ENCODE measurements around the gene KRI1. TPM values are rescaled to one million over a fixed set of nuclear protein-coding genes. Genes with fewer than 3 reads are reported as not detected.

The KRI1 gene
- total and polyA plus RNA-seq, 3 experiments from 2014 or later, result 45.7 to 64.5 (median 61.6) TPM

- peaks cover 6 to 16% (median 15%) of the 10 kb centered on the region in 3 donors for H3K36me3 Mint-ChIP-seq
- Histone ChIP-seq H3K9me3 (ENCODE audit: low read length) (no peaks in the 10 kb centered on the region), H3K27ac (ENCODE audit: low read depth, low read length) (peak overlapping the region; percentile 66), H3K4me1 (ENCODE audit: insufficient read depth, low read length) (peaks cover 32% of the 10 kb centered on the region), H3K27me3 (ENCODE audit: insufficient read depth, low read length, poor library complexity, severe bottlenecking) (peaks cover 29% of the 10 kb centered on the region), H3K36me3 (ENCODE audit: insufficient read depth, low read length) (no peaks in the 10 kb centered on the region), H3K4me3 (ENCODE audit: low read length) (peak overlapping the region; percentile 67)
- no peaks in the 10 kb centered on the region for H3K9me3 Mint-ChIP-seq
- H3K27me3 Mint-ChIP-seq, result peaks cover 38 to 43% of the 10 kb centered on the region in 2 donors
- POLR2A ChIA-PET, result interaction anchor here (0.6 to 1.6 kb wide), 5 partner anchors 13 to 50 kb away, joined by 3 to 8 read pairs (median 4); partner anchors contain the start of genes KEAP1 and KRI1
- peaks cover 40 to 60% (median 50%) of the 10 kb centered on the region in 3 donors for H3K4me1 Mint-ChIP-seq
- DNase-seq, result peak in 1 of 5 donors; percentile 56
- H3K4me3 Mint-ChIP-seq, result peak overlapping the region; percentile 84 to 100 (median 90)
- peak overlapping the region; percentile 69 to 98 (median 94) for H3K27ac Mint-ChIP-seq
- CTCF ChIA-PET, result interaction anchor here (0.8 to 2.4 kb wide), 4 partner anchors 9 to 37 kb away, joined by 3 to 5 read pairs (median 4); no protein-coding TSS in a partner anchor
Measured at GRCh38 chr19:10516671-10517286, 49.0 kb downstream of the KRI1 start.

GRCh38 chr19:10516064-10516385 is 49.8 kb downstream of the KRI1 start:
- H3K9me3 Mint-ChIP-seq, result no peaks in the 10 kb centered on the region
- Histone ChIP-seq H3K4me1 (ENCODE audit: insufficient read depth, low read length) (peaks cover 32% of the 10 kb centered on the region), H3K27me3 (ENCODE audit: insufficient read depth, low read length, poor library complexity, severe bottlenecking) (peaks cover 29% of the 10 kb centered on the region), H3K27ac (ENCODE audit: low read depth, low read length) (peak overlapping the region; percentile 66), H3K4me3 (ENCODE audit: low read length) (peak overlapping the region; percentile 67), H3K36me3 (ENCODE audit: insufficient read depth, low read length) (no peaks in the 10 kb centered on the region), H3K9me3 (ENCODE audit: low read length) (no peaks in the 10 kb centered on the region)
- ChIA-PET POLR2A (interaction anchor here (0.6 kb wide), 2 partner anchors 27 to 50 kb away, joined by 3 read pairs; no protein-coding TSS in a partner anchor), CTCF (interaction anchor here (0.7 to 2.4 kb wide), 3 partner anchors 24 to 58 kb away, joined by 3 to 5 read pairs (median 4); no protein-coding TSS in a partner anchor)
- H3K36me3 Mint-ChIP-seq, result peaks cover 6 to 16% (median 15%) of the 10 kb centered on the region in 3 donors
- H3K4me3 Mint-ChIP-seq, result peak overlapping the region; percentile 84 to 100 (median 90)
- peak in 4 of 5 donors; percentile 46 to 70 (median 60) for DNase-seq
- peaks cover 38 to 43% of the 10 kb centered on the region in 2 donors for H3K27me3 Mint-ChIP-seq
- H3K4me1 Mint-ChIP-seq, result peaks cover 40 to 59% (median 50%) of the 10 kb centered on the region in 3 donors
- peak overlapping the region; percentile 75 to 98 (median 94) for H3K27ac Mint-ChIP-seq

GRCh38 chr19:10514211-10515145 is 51.3 kb downstream of the KRI1 start:
- peak overlapping the region; percentile 76 to 98 (median 94) for H3K27ac Mint-ChIP-seq
- H3K27me3 ChIP-seq (ENCODE audit: insufficient read depth, low read length, poor library complexity, severe bottlenecking), result peaks cover 29% of the 10 kb centered on the region
- ChIA-PET CTCF (interaction anchor here (2.4 kb wide), 1 partner anchor 22 kb away, joined by 5 read pairs; no protein-coding TSS in a partner anchor), POLR2A (no interaction called here)
- peaks cover 6 to 16% (median 15%) of the 10 kb centered on the region in 3 donors for H3K36me3 Mint-ChIP-seq
- no peak overlapping the region for H3K4me3 ChIP-seq (ENCODE audit: low read length)
- H3K4me3 Mint-ChIP-seq, result peak overlapping the region; percentile 84 to 100 (median 90)
- H3K36me3 ChIP-seq (ENCODE audit: insufficient read depth, low read length), result no peaks in the 10 kb centered on the region
- H3K4me1 Mint-ChIP-seq, result peaks cover 40 to 60% (median 46%) of the 10 kb centered on the region in 3 donors
- H3K27ac ChIP-seq (ENCODE audit: low read depth, low read length), result peak overlapping the region; percentile 16
- DNase-seq, result peak; percentile 37 to 64 (median 43)
- peaks cover 36% of the 10 kb centered on the region for H3K4me1 ChIP-seq (ENCODE audit: insufficient read depth, low read length)
- H3K27me3 Mint-ChIP-seq, result peaks cover 35 to 42% of the 10 kb centered on the region in 2 donors
- H3K9me3 Mint-ChIP-seq, result no peaks in the 10 kb centered on the region
- H3K9me3 ChIP-seq (ENCODE audit: low read length), result no peaks in the 10 kb centered on the region

DNA sequence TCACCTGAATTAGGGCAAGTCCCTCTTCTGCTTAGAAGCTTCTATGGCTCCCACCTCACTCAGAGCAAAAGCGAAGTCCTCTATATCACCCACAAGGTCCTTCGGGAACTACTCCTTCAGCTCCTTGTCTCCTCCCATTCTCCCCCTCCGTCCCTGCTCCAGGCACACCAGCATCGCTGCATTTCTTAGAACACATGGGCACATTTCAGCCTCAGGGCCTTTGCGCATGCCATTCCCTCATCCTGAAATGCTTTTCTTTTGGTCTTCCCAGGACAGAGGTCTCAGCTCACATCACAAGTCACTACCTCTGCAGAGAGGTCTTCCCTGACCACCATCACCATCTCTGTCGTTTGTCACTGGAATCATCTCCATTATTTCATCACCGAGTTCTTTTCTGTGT is 52.6 kb downstream of the KRI1 start:
- Histone ChIP-seq H3K9me3 (ENCODE audit: low read length) (no peaks in the 10 kb centered on the region), H3K4me3 (ENCODE audit: low read length) (no peak overlapping the region), H3K27ac (ENCODE audit: low read depth, low read length) (no peak overlapping the region), H3K27me3 (ENCODE audit: insufficient read depth, low read length, poor library complexity, severe bottlenecking) (peaks cover 21% of the 10 kb centered on the region), H3K4me1 (ENCODE audit: insufficient read depth, low read length) (peaks cover 31% of the 10 kb centered on the region), H3K36me3 (ENCODE audit: insufficient read depth, low read length) (no peaks in the 10 kb centered on the region)
- Mint-ChIP-seq H3K36me3 (peaks cover 6 to 16% (median 15%) of the 10 kb centered on the region in 3 donors), H3K4me3 (peak overlapping the region; percentile 22 to 71 (median 66)), H3K9me3 (no peaks in the 10 kb centered on the region), H3K4me1 (peaks cover 35 to 59% (median 46%) of the 10 kb centered on the region in 3 donors), H3K27me3 (peaks cover 24 to 33% of the 10 kb centered on the region in 2 donors), H3K27ac (peak overlapping the region in 7 of 8 donors; percentile 45 to 93 (median 77))
- POLR2A ChIA-PET, result no interaction called here
- no peak for DNase-seq
- CTCF ChIA-PET, result interaction anchor here (0.9 to 3.4 kb wide), 3 partner anchors 25 to 59 kb away, joined by 3 to 8 read pairs (median 4); no protein-coding TSS in a partner anchor

DNA sequence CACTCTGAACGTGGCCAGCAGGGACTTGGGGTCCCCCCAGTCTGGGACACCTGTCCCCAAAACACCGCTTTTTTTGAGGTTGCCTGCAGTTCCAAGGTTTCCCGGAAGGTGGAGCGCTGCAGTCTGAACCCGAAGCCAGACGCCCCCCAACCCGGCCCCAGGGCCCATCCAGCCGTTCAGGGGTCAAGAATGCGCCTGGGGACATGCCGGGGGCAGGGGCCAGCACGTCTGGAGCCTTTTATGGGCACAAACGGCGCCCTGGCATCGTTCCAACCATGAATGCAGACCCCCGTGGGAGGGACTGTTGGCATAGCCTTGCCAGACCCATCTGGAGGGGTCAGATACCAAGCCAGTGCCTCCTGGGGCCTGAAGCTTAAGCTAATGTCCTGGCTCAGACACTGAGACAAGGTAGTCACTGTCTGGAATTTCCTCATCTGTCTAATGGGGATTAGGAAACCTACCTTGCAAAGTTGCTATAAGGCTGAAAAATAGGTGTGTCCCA is 55.5 kb downstream of the KRI1 start:
- Histone ChIP-seq H3K9me3 (ENCODE audit: low read length) (no peaks in the 10 kb centered on the region), H3K4me3 (ENCODE audit: low read length) (no peak overlapping the region), H3K4me1 (ENCODE audit: insufficient read depth, low read length) (peaks cover 29% of the 10 kb centered on the region), H3K27me3 (ENCODE audit: insufficient read depth, low read length, poor library complexity, severe bottlenecking) (peaks cover 14% of the 10 kb centered on the region), H3K36me3 (ENCODE audit: insufficient read depth, low read length) (no peaks in the 10 kb centered on the region), H3K27ac (ENCODE audit: low read depth, low read length) (no peak overlapping the region)
- no peaks in the 10 kb centered on the region for H3K9me3 Mint-ChIP-seq
- peak overlapping the region in 6 of 8 donors; percentile 30 to 93 (median 82) for H3K27ac Mint-ChIP-seq
- peak in 4 of 5 donors; percentile 41 to 73 (median 56) for DNase-seq
- H3K4me1 Mint-ChIP-seq, result peaks cover 29 to 51% (median 36%) of the 10 kb centered on the region in 3 donors
- H3K27me3 Mint-ChIP-seq, result peaks cover 8 to 18% of the 10 kb centered on the region in 2 donors
- peak overlapping the region in 3 of 7 donors; percentile 48 to 82 (median 58) for H3K4me3 Mint-ChIP-seq
- ChIA-PET CTCF (interaction anchor here (0.6 to 4.5 kb wide), 8 partner anchors 22 to 71 kb away, joined by 3 to 18 read pairs (median 4); no protein-coding TSS in a partner anchor), POLR2A (no interaction called here)
- H3K36me3 Mint-ChIP-seq, result peaks cover 3 to 12% (median 8%) of the 10 kb centered on the region in 3 donors

GRCh38 chr19:10508707-10509106 is 57.1 kb downstream of the KRI1 start:
- Histone ChIP-seq H3K36me3 (ENCODE audit: insufficient read depth, low read length) (no peaks in the 10 kb centered on the region), H3K9me3 (ENCODE audit: low read length) (no peaks in the 10 kb centered on the region), H3K27me3 (ENCODE audit: insufficient read depth, low read length, poor library complexity, severe bottlenecking) (peaks cover 8% of the 10 kb centered on the region), H3K4me3 (ENCODE audit: low read length) (no peak overlapping the region), H3K4me1 (ENCODE audit: insufficient read depth, low read length) (peaks cover 26% of the 10 kb centered on the region), H3K27ac (ENCODE audit: low read depth, low read length) (no peak overlapping the region)
- ChIA-PET POLR2A (interaction anchor here (0.9 kb wide), 1 partner anchor 11 kb away, joined by 3 read pairs; no protein-coding TSS in a partner anchor), CTCF (interaction anchor here (0.6 to 4.5 kb wide), 7 partner anchors 14 to 191 kb away, joined by 3 to 18 read pairs (median 5); no protein-coding TSS in a partner anchor)
- peaks cover 8 to 9% of the 10 kb centered on the region in 2 donors for H3K27me3 Mint-ChIP-seq
- peaks cover 3 to 8% (median 7%) of the 10 kb centered on the region in 3 donors for H3K36me3 Mint-ChIP-seq
- H3K27ac Mint-ChIP-seq, result peak overlapping the region in 7 of 8 donors; percentile 23 to 89 (median 82)
- H3K4me1 Mint-ChIP-seq, result peaks cover 27 to 40% (median 34%) of the 10 kb centered on the region in 3 donors
- H3K4me3 Mint-ChIP-seq, result peak overlapping the region in 5 of 7 donors; percentile 45 to 87 (median 71)
- no peaks in the 10 kb centered on the region for H3K9me3 Mint-ChIP-seq
- DNase-seq, result no peak

- peaks cover 22% of the 10 kb centered on the region for H3K4me1 ChIP-seq (ENCODE audit: insufficient read depth, low read length)
Measured at GRCh38 chr19:10508036-10508435, 57.8 kb downstream of the KRI1 start.

More at GRCh38 chr19:10508036-10508435, 57.8 kb downstream of the KRI1 start:
- Histone ChIP-seq H3K27me3 (ENCODE audit: insufficient read depth, low read length, poor library complexity, severe bottlenecking) (peaks cover under 1% of the 10 kb centered on the region), H3K36me3 (ENCODE audit: insufficient read depth, low read length) (no peaks in the 10 kb centered on the region), H3K27ac (ENCODE audit: low read depth, low read length) (no peak overlapping the region), H3K4me3 (ENCODE audit: low read length) (no peak overlapping the region), H3K9me3 (ENCODE audit: low read length) (no peaks in the 10 kb centered on the region)
- Mint-ChIP-seq H3K4me3 (peak overlapping the region in 1 of 7 donors; percentile 8), H3K9me3 (no peaks in the 10 kb centered on the region), H3K4me1 (peaks cover 25 to 37% (median 31%) of the 10 kb centered on the region in 3 donors), H3K27me3 (peaks cover 2% of the 10 kb centered on the region in 2 donors), H3K36me3 (peaks cover 2 to 4% (median 2%) of the 10 kb centered on the region in 3 donors), H3K27ac (peak overlapping the region in 3 of 8 donors; percentile 24 to 91 (median 87))
- DNase-seq, result no peak
- ChIA-PET CTCF (interaction anchor here (0.6 to 4.5 kb wide), 7 partner anchors 15 to 191 kb away, joined by 3 to 18 read pairs (median 3); no protein-coding TSS in a partner anchor), POLR2A (interaction anchor here (0.6 to 0.7 kb wide), 2 partner anchors 56 to 67 kb away, joined by 3 to 6 read pairs; no protein-coding TSS in a partner anchor)
